ENCODE data around the gene PLPPR2.

DNA sequence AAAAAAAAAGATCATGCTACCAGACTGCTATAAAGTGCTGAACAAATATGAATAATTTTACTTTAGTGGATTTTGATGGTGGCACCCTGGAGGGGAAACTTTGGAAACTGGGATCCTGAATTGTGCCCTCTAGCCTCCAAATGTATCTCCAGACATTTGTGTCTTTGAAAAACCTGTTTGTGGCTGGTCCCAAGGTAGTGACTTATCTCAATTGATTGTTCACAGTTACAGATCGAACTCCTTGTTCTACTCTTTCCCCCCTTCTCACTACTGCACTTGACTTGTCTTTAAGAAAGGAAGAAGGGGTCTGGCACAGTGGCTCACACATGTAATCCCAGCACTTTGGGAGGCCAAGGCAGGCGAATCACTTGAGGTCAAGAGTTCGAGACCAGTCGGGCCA, 53.4 kb downstream of the PLPPR2 start:
- TF ChIP-seq, protein P1, sequence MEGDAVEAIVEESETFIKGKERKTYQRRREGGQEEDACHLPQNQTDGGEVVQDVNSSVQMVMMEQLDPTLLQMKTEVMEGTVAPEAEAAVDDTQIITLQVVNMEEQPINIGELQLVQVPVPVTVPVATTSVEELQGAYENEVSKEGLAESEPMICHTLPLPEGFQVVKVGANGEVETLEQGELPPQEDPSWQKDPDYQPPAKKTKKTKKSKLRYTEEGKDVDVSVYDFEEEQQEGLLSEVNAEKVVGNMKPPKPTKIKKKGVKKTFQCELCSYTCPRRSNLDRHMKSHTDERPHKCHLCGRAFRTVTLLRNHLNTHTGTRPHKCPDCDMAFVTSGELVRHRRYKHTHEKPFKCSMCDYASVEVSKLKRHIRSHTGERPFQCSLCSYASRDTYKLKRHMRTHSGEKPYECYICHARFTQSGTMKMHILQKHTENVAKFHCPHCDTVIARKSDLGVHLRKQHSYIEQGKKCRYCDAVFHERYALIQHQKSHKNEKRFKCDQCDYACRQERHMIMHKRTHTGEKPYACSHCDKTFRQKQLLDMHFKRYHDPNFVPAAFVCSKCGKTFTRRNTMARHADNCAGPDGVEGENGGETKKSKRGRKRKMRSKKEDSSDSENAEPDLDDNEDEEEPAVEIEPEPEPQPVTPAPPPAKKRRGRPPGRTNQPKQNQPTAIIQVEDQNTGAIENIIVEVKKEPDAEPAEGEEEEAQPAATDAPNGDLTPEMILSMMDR (conservative IDR thresholded peaks at IDR 0.05; ENCODE audit: low read length) = no peak
- TF ChIP-seq EZH2phosphoT487 (IDR thresholded peaks at IDR 0.05; ENCODE audit: borderline replicate concordance) = no peak

Measured in Loucy (cell line).